ENCODE measurements around the gene RXFP3.

The RXFP3 gene

GRCh38 chr5:33921002-33921401 lies 15.2 kb upstream of the RXFP3 start:
- Histone ChIP-seq H3K27me3 (no peaks in the 10 kb centered on the region), H3K4me1 (no peaks in the 10 kb centered on the region), H3K9me3 (no peaks in the 10 kb centered on the region), H3K4me3 (ENCODE audit: low read depth, low read length) (no peak overlapping the region), H3K36me3 (no peaks in the 10 kb centered on the region)
- no peak for DNase-seq
- TF ChIP-seq CTCF (IDR thresholded peaks at IDR 0.05; ENCODE audit: low read depth, low read length), result no peak

DNA sequence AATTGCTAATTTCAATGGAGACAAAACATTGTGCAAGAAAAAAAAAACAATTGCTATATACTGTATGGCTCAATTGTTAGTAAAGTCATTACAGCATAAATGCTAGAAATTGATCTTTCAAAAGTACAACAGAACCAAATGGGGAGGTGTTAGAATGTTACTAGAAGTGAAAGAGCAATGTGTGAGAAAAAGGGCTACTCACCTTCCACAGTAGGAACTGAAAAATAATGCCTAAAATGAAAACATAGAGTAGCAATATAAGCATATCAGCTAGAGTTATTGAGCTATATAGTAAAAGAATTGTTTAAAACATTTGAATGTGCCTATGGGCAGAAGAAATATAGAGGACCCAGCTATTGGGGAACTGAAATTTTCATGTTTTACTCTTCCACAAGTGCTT lies 10.9 kb upstream of the RXFP3 start:
- no peak for DNase-seq
- TF ChIP-seq CTCF (IDR thresholded peaks at IDR 0.05; ENCODE audit: low read depth, low read length), result no peak
- H3K36me3 ChIP-seq, result no peaks in the 10 kb centered on the region
- H3K27me3 ChIP-seq, result peaks cover 6% of the 10 kb centered on the region
- no peaks in the 10 kb centered on the region for H3K4me1 ChIP-seq
- H3K4me3 ChIP-seq (ENCODE audit: low read depth, low read length), result no peak overlapping the region
- H3K9me3 ChIP-seq, result no peaks in the 10 kb centered on the region

GRCh38 chr5:33927685-33928084 lies 8.5 kb upstream of the RXFP3 start:
- DNase-seq, result no peak
- peaks cover 22% of the 10 kb centered on the region for H3K27me3 ChIP-seq
- no peaks in the 10 kb centered on the region for H3K9me3 ChIP-seq
- TF ChIP-seq CTCF (IDR thresholded peaks at IDR 0.05; ENCODE audit: low read depth, low read length), result no peak
- no peaks in the 10 kb centered on the region for H3K4me1 ChIP-seq
- H3K4me3 ChIP-seq (ENCODE audit: low read depth, low read length), result no peak overlapping the region
- H3K36me3 ChIP-seq, result no peaks in the 10 kb centered on the region

GRCh38 chr5:33928283-33928682 lies 7.9 kb upstream of the RXFP3 start:
- DNase-seq, result no peak
- Histone ChIP-seq H3K36me3 (no peaks in the 10 kb centered on the region), H3K4me1 (no peaks in the 10 kb centered on the region), H3K4me3 (ENCODE audit: low read depth, low read length) (no peak overlapping the region), H3K9me3 (no peaks in the 10 kb centered on the region), H3K27me3 (peaks cover 22% of the 10 kb centered on the region)
- TF ChIP-seq CTCF (IDR thresholded peaks at IDR 0.05; ENCODE audit: low read depth, low read length), result no peak

DNA sequence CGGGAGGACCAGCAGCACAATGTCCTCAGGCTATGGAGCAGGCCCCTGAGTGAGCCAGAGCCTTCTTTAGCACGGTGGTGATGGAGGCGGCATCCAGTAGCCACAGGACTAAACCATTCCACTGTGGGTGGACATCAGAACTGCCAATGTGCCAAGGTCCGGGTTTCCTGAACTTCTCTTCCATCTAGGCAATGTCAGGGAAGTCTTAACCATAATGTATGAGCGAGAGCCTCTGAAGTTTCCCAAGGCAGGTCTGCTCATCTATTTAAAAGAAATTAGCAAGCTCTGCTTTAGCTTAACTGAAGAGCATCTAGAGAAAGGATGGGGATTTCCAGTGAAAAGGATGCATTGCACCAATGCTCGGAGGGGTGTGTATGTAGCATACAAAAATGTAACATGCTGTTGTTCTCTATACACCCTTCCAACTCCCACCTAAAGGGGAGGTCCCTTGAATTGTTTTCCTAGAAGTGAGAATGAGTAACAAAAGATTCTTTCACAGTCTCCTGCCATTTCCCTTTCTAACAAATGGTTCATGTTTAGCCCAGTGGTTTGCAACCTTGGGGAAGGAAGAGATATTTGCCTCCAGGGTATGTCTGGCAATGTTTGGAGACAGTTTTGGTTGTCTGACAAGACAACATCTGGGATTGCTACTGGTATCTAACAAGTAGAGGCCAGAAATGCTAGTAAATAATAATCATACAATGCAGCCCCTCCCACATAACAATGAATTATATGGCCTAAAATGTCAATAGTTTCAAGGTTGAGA lies 6.1 kb upstream of the RXFP3 start:
- Histone ChIP-seq H3K4me3 (ENCODE audit: low read depth, low read length) (no peak overlapping the region), H3K36me3 (no peaks in the 10 kb centered on the region), H3K4me1 (no peaks in the 10 kb centered on the region), H3K27me3 (peaks cover 24% of the 10 kb centered on the region), H3K9me3 (no peaks in the 10 kb centered on the region)
- no peak for DNase-seq
- TF ChIP-seq CTCF (IDR thresholded peaks at IDR 0.05; ENCODE audit: low read depth, low read length), result no peak

- H3K27me3 ChIP-seq, result peaks cover 34% of the 10 kb centered on the region
- no peak for TF ChIP-seq CTCF (IDR thresholded peaks at IDR 0.05; ENCODE audit: low read depth, low read length)
- no peak overlapping the region for H3K4me3 ChIP-seq (ENCODE audit: low read depth, low read length)
- no peaks in the 10 kb centered on the region for H3K36me3 ChIP-seq
- DNase-seq, result no peak
- no peaks in the 10 kb centered on the region for H3K9me3 ChIP-seq
- no peaks in the 10 kb centered on the region for H3K4me1 ChIP-seq
Measured at GRCh38 chr5:33931136-33931535, 5.0 kb upstream of the RXFP3 start.
